HEK293 (cell line): ENCODE data around the gene DR1.

Source experiments
- ZNF223 ChIP-seq: fragments of 450-650 bp; formaldehyde crosslinking; IDR thresholded peaks from 2 replicates; pipeline ENCODE4 v1.5.1; 2016; ENCODE audit warnings: missing biosample characterization, missing genetic modification characterization
- ZNF248 ChIP-seq: fragments of 450-650 bp; formaldehyde crosslinking; IDR thresholded peaks from 2 replicates; pipeline ENCODE4 v1.5.1; 2017; ENCODE audit warnings: missing biosample characterization, missing genetic modification characterization
- ZNF560 ChIP-seq: fragments of 450-650 bp; formaldehyde crosslinking; IDR thresholded peaks from 2 replicates; pipeline ENCODE4 v1.5.1; 2017; ENCODE audit warnings: missing biosample characterization, missing genetic modification characterization, borderline replicate concordance
- ZNF701 ChIP-seq: fragments of 450-650 bp; formaldehyde crosslinking; IDR thresholded peaks from 2 replicates; pipeline ENCODE4 v1.5.1; 2016; ENCODE audit warnings: missing biosample characterization, missing genetic modification characterization
- TF ChIP-seq, protein P1 (sequence below): fragments of 450-650 bp; formaldehyde crosslinking; IDR thresholded peaks from 2 replicates; pipeline ENCODE4 v1.5.1; 2016; ENCODE audit warnings: missing biosample characterization, missing genetic modification characterization

DNA sequence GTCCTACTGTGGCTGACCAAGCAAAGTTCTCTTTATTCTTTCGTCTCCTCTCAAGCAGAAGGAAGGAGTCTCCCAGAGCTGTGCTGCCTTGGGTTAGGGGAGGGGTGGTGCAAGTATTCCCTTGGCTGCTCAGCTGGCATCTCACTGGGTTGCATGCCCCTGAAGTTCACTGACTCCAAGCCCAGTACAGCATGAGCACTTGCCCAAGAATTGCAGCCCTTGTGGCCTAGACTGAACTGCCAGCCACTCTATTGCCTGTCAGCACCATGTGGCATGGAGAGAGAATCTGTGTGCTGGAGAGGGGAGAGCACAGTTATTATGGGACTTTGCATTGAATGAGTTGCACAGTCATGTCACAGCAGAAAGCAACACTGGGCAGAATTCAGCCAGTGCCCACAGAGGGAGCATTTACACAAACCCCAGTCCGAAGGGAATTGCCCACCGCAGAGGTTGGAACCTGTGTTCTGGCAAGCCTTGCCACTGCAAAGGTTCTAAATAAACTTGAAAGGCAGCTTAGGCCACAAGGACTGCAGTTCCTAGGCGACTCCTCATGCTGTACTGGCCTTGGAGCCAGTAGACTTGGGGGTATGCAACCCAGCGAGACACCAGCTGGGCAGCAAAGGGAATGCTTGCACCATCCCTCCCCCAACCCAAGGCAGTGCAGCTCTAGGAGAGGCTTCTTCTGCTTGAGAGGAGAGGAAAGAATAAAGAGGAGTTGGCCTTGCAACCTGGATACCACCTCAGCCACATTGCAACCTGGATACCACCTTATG, 28.8 kb downstream of the DR1 start:
- TF ChIP-seq ZNF223 (tag by site-specific recombination) (no peak), ZNF248 (tag by site-specific recombination) (no peak), ZNF560 (tag by site-specific recombination) (no peak), ZNF701 (tag by site-specific recombination) (no peak)
- TF ChIP-seq, protein P1, sequence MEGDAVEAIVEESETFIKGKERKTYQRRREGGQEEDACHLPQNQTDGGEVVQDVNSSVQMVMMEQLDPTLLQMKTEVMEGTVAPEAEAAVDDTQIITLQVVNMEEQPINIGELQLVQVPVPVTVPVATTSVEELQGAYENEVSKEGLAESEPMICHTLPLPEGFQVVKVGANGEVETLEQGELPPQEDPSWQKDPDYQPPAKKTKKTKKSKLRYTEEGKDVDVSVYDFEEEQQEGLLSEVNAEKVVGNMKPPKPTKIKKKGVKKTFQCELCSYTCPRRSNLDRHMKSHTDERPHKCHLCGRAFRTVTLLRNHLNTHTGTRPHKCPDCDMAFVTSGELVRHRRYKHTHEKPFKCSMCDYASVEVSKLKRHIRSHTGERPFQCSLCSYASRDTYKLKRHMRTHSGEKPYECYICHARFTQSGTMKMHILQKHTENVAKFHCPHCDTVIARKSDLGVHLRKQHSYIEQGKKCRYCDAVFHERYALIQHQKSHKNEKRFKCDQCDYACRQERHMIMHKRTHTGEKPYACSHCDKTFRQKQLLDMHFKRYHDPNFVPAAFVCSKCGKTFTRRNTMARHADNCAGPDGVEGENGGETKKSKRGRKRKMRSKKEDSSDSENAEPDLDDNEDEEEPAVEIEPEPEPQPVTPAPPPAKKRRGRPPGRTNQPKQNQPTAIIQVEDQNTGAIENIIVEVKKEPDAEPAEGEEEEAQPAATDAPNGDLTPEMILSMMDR (tag by site-specific recombination), result no peak
